DOHH2 (cell line): ENCODE data around the gene MGLL.

Experiments used
- H3F3A ChIP-seq: fragments of 200-600 bp; sonication (generic), shearing (Covaris generic); 2 replicates; pipeline ENCODE4 v1.6.0; 2016; ENCODE audit warnings: antibody characterized with exemption, mild to moderate bottlenecking; ENCODE audit not compliant: control insufficient read depth, insufficient read depth
- H3K27ac ChIP-seq: fragments of 200-600 bp; sonication (generic); 2 replicates; pipeline ENCODE4 v1.5.1; 2014; ENCODE audit warnings: low read depth, mild to moderate bottlenecking, low read length, moderate library complexity
- H3K27me3 ChIP-seq: fragments of 200-600 bp; sonication (generic); 2 replicates; pipeline ENCODE4 v1.6.1; 2014; ENCODE audit warnings: mild to moderate bottlenecking, low read length, mixed read lengths; ENCODE audit not compliant: control insufficient read depth
- H3K36me3 ChIP-seq: fragments of 200-600 bp; sonication (generic); 2 replicates; pipeline ENCODE4 v1.6.1; 2014; ENCODE audit warnings: mild to moderate bottlenecking, low read length, moderate library complexity, mixed read lengths; ENCODE audit not compliant: control insufficient read depth
- H3K4me1 ChIP-seq: fragments of 200-600 bp; sonication (generic); 2 replicates; pipeline ENCODE4 v1.6.1; 2014; ENCODE audit warnings: mild to moderate bottlenecking, low read length, mixed read lengths; ENCODE audit not compliant: control insufficient read depth
- H3K4me2 ChIP-seq: fragments of 200-600 bp; sonication (generic); 2 replicates; pipeline ENCODE4 v1.6.0; 2014; ENCODE audit warnings: mild to moderate bottlenecking, low read length, moderate library complexity
- H3K4me3 ChIP-seq: fragments of 200-600 bp; sonication (generic); 2 replicates; pipeline ENCODE4 v1.5.1; 2014; ENCODE audit warnings: mild to moderate bottlenecking, low read length, mixed read lengths
- H3K79me2 ChIP-seq: fragments of 200-600 bp; sonication (generic); 2 replicates; pipeline ENCODE4 v1.6.1; 2014; ENCODE audit warnings: mild to moderate bottlenecking, low read length, mixed read lengths; ENCODE audit not compliant: control insufficient read depth
- H3K9me2 ChIP-seq: fragments of 200-600 bp; sonication (generic); replicated peaks from 2 replicates; pipeline ENCODE4 v1.6.1; 2014; ENCODE audit warnings: mild to moderate bottlenecking, low read length, mixed read lengths; ENCODE audit not compliant: control insufficient read depth
- H3K9me3 ChIP-seq: fragments of 200-600 bp; sonication (generic); 2 replicates; pipeline ENCODE4 v1.6.1; 2014; ENCODE audit warnings: antibody characterized with exemption, low read length, mixed read lengths; ENCODE audit not compliant: control insufficient read depth, insufficient read depth
- H4K20me1 ChIP-seq: fragments of 200-600 bp; sonication (generic); 2 replicates; pipeline ENCODE4 v1.6.0; 2014; ENCODE audit warnings: low read depth, mild to moderate bottlenecking, antibody characterized with exemption, low read length, moderate library complexity; ENCODE audit not compliant: control insufficient read depth, insufficient read depth
- EZH2phosphoT487 ChIP-seq: fragments of 200-600 bp; sonication (generic); IDR thresholded peaks from 2 replicates; pipeline ENCODE4 v1.6.1; 2017; ENCODE audit warnings: borderline replicate concordance, mild to moderate bottlenecking, antibody characterized with exemption, low read length, moderate library complexity, mixed read lengths
- TF ChIP-seq, protein P1 (sequence below): fragments of 200-600 bp; sonication (generic); IDR thresholded peaks from one replicate; pipeline ENCODE4 v1.5.1; 2014; ENCODE audit warnings: antibody characterized with exemption, mild to moderate bottlenecking, low read depth, low read length; ENCODE audit not compliant: poor library complexity, severe bottlenecking

The MGLL gene

DNA sequence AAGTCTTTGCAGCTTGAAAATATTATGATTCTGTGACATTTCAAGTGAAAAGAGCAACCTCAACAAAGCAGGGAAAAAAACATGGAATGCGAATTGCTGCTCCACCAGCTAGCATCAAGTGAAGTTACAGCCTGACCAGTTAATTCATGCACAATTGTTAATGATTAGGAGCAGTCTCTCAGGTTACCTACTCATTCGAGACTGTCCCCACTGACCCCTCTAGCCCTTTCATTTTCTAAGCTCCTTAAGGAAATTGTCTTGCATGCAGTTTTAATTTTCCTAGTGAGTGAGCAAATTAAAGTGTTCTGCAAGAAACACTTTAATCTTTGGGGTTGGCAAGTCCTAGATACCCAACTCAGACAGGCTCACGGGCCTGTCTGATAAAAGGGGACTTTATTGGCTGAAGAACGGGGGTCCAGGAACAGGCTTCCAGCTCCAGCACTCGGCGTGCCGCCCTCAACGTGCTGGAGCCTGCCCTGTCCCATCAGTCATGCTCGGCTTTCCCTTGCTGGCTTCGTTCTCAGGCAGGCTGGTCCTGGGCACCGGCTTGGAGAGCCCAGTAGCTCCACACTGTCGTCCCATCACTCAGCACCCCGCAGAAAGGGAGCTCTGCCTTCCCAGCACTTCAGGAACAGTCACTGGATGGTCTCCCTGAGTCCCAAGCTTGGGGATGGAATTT, 175.0 kb downstream of the MGLL start:
- H3K27me3 ChIP-seq, result peaks cover 16% of the 10 kb centered on the region
- no peaks in the 10 kb centered on the region for H3K79me2 ChIP-seq
- H3F3A ChIP-seq, result no peaks in the 10 kb centered on the region
- no peaks in the 10 kb centered on the region for H3K36me3 ChIP-seq
- no peak overlapping the region for H3K27ac ChIP-seq
- H3K4me2 ChIP-seq, result no peak overlapping the region
- H3K9me3 ChIP-seq, result no peaks in the 10 kb centered on the region
- no peaks in the 10 kb centered on the region for H3K9me2 ChIP-seq
- H3K4me3 ChIP-seq, result no peak overlapping the region
- peaks cover 7% of the 10 kb centered on the region for H3K4me1 ChIP-seq
- H4K20me1 ChIP-seq, result no peaks in the 10 kb centered on the region
- TF ChIP-seq, protein P1, sequence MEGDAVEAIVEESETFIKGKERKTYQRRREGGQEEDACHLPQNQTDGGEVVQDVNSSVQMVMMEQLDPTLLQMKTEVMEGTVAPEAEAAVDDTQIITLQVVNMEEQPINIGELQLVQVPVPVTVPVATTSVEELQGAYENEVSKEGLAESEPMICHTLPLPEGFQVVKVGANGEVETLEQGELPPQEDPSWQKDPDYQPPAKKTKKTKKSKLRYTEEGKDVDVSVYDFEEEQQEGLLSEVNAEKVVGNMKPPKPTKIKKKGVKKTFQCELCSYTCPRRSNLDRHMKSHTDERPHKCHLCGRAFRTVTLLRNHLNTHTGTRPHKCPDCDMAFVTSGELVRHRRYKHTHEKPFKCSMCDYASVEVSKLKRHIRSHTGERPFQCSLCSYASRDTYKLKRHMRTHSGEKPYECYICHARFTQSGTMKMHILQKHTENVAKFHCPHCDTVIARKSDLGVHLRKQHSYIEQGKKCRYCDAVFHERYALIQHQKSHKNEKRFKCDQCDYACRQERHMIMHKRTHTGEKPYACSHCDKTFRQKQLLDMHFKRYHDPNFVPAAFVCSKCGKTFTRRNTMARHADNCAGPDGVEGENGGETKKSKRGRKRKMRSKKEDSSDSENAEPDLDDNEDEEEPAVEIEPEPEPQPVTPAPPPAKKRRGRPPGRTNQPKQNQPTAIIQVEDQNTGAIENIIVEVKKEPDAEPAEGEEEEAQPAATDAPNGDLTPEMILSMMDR, result no peak
- TF ChIP-seq EZH2phosphoT487, result no peak

DNA sequence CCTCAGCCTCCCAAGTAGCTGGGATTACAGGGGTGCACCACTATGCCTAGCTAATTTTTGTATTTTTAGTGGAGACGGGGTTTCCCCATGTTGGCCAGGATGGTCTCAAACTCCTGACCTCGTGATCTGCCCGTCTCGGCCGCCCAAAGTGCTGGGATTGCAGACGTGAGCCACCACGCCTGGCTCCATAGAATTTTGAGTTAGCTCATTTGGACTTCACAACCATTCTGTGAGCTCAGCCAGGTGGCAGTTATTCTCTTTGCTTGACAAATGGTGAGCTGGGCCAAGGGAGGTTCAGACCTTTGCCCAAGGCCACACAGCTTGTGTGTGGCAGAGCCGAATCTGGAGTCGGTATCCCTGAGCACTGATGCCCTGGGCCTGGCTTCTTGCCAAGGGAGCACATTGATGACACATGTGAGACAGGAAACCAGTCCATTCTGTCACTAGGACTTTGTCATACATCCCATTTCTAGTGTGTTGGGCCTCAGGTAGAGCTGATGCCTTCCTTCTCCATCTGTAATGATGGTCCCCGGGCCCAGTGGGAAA, 175.7 kb downstream of the MGLL start:
- Histone ChIP-seq H3K27me3 (peaks cover 16% of the 10 kb centered on the region), H3K9me2 (no peaks in the 10 kb centered on the region), H3K9me3 (no peaks in the 10 kb centered on the region), H3K4me3 (no peak overlapping the region), H3K79me2 (no peaks in the 10 kb centered on the region), H3K36me3 (no peaks in the 10 kb centered on the region), H3F3A (no peaks in the 10 kb centered on the region), H4K20me1 (no peaks in the 10 kb centered on the region), H3K27ac (no peak overlapping the region), H3K4me1 (peaks cover 7% of the 10 kb centered on the region), H3K4me2 (no peak overlapping the region)
- TF ChIP-seq EZH2phosphoT487, result no peak
- TF ChIP-seq, protein P1, result no peak

DNA sequence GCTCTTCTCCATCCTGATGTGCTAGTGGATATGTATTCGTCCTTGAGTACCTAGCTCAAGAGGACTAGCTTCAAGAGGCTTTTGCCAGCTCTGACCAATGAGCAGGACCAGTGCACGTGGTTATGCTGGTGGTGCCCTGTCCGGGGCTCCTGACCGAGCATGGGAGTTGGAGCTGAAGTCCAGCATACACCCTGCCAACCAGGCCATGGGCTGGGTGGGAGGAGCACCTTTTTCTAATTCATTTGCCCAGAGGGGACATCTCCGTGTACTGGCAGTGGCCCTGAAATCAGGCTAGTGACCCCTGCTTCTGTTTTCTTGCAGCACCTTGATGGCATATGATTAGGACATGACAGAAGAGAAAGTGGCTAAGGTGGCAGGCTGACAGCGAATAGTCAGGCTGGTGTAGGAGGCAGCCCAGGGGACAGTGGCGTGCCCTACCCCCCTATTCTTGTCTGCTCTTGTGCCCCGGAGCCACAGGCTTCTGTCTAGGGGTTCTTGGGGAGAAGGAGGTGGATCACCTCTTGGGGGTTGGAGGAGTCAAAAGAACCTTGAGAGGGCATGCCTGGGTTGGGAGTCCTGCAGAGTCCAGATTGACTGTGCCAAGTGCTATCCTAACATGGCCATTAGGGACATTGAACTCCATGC, 176.8 kb downstream of the MGLL start:
- Histone ChIP-seq H3K79me2 (no peaks in the 10 kb centered on the region), H4K20me1 (no peaks in the 10 kb centered on the region), H3K9me3 (no peaks in the 10 kb centered on the region), H3K27ac (no peak overlapping the region), H3K9me2 (no peaks in the 10 kb centered on the region), H3K4me2 (no peak overlapping the region), H3K4me1 (peaks cover 7% of the 10 kb centered on the region), H3K27me3 (peaks cover 16% of the 10 kb centered on the region), H3K4me3 (no peak overlapping the region), H3F3A (no peaks in the 10 kb centered on the region), H3K36me3 (no peaks in the 10 kb centered on the region)
- TF ChIP-seq, protein P1, result no peak
- TF ChIP-seq EZH2phosphoT487, result no peak
